Renal cortex interstitium (tissue), 15 donors: Measurements from ENCODE around the gene PRLH. TPM values are rescaled to one million over a fixed set of nuclear protein-coding genes. Genes with fewer than 3 reads are reported as not detected.

ENCODE experiments used
- DNase-seq, 11 donors: peaks; one replicate each; pipeline ENCODE4 v3.0.0-alpha.2; 2013; ENCODE audit warnings: low read depth in 9 of 11, low spot score in 4 of 11; ENCODE audit errors: extremely low read depth in 1 of 11
- long read RNA-seq, 16 experiments: transcript quantifications; one replicate each; lab custom pipeline, GENCODE V29; 2026
- polyA plus RNA-seq, 3 donors: library from polyadenylated mRNA; unstranded; fragments of 120-200 nt; gene quantifications; one replicate each; pipeline ENCODE4 v1.2.1, GENCODE V29; 2013; ENCODE audit not compliant: insufficient read length in 3 of 3

Gene PRLH
- polyA plus RNA-seq: not detected
- long read RNA-seq, donor 1: 0 reads
- long read RNA-seq, donor 2: 0 reads
- long read RNA-seq, donor 3: 0 reads
- long read RNA-seq, donor 4: 0 reads
- long read RNA-seq, donor 5: 0 reads
- long read RNA-seq, donor 6: 0 reads
- long read RNA-seq, donor 7: 0 reads
- long read RNA-seq, donor 8: 0 reads
- long read RNA-seq, donor 9: 0 reads
- long read RNA-seq, donor 10: 0 reads
- long read RNA-seq, donor 11: 0 reads
- long read RNA-seq, donor 12: 0 reads
- long read RNA-seq, donor 13: 0 reads
- long read RNA-seq, donor 14: 0 reads
- long read RNA-seq, donor 15: 0 reads
- long read RNA-seq, donor 16: 0 reads

DNA sequence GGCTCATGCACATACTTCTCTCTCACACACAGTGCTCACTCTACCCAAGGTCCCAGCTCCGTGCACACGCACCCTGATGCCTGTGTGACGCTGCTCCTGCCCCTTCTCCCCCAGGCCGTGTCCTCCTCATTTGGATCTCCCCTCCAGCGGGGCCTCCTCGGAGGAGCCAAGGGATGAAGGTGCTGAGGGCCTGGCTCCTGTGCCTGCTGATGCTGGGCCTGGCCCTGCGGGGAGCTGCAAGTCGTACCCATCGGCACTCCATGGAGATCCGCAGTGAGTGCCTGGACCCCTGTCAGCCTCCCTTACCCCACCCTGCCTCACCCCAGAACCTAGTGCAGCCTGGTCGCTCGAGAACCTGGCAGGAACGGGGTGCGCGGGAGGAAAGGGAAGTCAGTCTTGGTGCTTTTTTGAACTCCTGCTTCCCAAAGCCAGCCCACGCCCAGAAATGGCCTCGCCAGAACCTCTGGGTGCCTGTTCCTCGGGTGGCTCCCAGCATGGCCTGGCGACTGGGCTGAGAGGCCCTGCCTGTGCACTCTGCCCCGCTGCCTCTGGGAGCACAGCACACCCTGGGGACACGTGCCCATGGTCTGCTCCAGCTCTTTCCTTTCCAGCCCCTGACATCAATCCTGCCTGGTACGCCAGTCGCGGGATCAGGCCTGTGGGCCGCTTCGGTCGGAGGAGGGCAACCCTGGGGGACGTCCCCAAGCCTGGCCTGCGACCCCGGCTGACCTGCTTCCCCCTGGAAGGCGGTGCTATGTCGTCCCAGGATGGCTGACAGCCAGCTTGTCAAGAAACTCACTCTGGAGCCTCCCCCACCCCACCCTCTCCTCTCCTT is at the start of gene PRLH:
Gene PRLH (plus strand): TSS at position 174 of the 835 bp plus-strand sequence. CDS start 0 bp downstream, at position 174.
- DNase-seq: no peak

DNA sequence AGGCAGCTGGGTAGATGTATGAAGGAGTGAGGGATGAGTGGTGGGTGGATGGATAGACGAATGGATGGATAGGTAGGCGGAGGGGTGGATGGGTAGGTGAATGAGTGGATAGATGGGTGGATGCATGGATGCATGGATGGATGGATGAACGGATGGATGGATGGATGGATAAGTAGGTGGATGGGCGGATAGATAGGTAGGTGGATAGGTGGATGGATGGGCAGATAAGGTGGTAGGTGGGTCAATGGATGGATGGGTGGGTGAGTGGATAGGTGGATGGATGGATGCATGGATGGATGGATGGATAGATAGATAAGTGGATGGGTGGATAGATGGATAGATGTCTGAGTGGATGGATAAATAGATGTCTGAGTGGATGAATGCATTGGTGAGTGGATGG is 49.2 kb upstream of the PRLH start:
- DNase-seq: no peak

- no peak for DNase-seq
Observed at GRCh38 chr2:237517990-237518389, 48.4 kb upstream of the PRLH start.

DNA sequence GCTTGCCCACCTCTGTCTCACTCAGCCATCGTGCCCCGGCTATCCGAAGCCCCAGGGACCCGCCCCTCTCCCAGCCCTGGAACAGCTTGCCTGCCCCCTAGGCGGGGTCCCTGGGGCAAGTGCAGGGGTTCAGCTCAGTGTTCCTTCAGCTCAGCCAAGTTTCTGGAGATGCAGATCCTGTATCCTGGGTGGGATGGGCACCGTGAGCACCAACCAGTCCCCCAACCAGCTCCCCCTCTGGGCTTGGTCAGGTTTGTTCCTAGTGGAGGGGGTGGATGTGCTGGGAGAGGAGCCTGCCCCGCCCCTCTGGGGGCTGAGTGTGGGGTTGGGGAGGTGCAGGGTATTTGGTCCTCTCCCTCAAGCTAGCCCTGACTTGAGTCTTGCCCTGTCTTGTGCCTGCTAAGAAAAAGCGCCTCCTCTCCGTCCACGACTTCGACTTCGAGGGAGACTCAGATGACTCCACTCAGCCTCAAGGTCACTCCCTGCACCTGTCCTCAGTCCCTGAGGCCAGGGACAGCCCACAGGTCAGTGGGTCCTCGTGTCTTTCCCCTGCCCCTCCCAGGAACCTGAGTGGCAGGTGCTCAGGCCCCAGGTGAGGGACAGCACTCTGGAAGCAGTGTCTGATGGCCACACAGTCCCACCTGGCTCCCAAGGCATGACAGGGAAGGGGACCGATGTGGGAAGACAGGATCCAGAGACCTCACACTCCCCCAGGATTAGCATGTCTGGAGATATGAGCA is 46.7 kb upstream of the PRLH start:
- no peak for DNase-seq

GRCh38 chr2:237520290-237520689 is 46.1 kb upstream of the PRLH start:
- no peak for DNase-seq

DNA sequence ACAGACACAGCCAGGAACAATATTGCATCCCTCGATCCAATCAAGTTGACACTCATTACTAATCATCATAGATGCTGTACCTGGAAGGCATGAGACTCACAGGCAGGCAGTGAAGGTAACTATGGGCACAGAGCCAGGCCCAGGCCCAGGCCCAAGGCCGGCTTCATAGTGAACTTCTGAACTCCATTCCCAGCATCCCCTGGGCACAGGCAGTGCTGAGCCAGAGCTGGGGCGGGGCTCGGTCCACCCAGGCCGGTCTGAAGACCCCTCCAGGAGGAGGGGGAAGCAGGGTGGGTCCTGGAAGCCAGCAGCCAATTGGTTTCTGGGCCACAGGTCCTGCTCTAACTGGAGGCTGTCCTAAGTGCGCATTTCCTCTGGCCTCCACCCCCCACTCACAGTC is 41.7 kb upstream of the PRLH start:
- DNase-seq: no peak

DNA sequence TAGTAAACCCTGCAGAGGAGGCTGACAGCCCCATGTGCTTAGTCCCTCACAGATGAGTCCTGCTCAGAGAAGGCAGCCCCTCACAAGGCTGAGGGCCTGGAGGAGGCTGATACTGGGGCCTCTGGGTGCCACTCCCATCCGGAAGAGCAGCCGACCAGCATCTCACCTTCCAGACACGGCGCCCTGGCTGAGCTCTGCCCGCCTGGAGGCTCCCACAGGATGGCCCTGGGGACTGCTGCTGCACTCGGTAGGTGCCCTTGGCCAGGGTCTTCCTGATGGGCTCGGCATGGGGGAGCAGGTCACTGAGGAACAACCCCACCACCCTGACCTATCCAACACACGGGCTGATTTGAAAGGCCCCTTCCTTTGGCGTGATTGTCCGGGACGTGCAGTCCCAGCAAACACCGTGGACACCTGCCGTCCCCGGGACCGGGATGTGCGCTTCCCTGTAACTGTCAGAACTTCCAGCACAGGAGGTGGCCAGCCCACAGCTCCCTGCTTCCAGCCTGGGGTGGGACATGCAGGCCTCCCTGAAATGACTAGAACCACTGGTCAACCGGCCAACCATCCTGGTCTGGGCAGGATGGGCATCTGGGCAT is 40.7 kb upstream of the PRLH start:
- no peak for DNase-seq

GRCh38 chr2:237527233-237527632 is 39.1 kb upstream of the PRLH start:
- DNase-seq: no peak

DNA sequence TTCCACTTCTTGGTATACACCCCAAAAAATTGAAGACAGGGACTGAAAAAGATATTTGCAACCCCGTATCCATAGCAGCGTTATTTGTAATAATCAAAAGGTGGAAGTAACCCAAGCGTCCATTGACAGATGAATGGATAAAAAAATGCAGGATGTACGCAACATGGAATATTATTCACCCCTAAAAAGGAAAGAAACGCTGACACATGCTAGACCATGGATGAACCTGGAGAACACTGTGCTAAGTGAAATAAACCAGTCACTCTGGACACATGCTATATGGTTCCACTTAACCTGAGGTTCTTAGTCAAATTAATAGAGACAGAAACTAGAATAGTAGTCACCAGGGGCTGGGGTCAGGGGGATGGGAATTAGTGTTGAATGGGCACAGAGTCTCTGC is 38.6 kb upstream of the PRLH start:
- DNase-seq: no peak

DNA sequence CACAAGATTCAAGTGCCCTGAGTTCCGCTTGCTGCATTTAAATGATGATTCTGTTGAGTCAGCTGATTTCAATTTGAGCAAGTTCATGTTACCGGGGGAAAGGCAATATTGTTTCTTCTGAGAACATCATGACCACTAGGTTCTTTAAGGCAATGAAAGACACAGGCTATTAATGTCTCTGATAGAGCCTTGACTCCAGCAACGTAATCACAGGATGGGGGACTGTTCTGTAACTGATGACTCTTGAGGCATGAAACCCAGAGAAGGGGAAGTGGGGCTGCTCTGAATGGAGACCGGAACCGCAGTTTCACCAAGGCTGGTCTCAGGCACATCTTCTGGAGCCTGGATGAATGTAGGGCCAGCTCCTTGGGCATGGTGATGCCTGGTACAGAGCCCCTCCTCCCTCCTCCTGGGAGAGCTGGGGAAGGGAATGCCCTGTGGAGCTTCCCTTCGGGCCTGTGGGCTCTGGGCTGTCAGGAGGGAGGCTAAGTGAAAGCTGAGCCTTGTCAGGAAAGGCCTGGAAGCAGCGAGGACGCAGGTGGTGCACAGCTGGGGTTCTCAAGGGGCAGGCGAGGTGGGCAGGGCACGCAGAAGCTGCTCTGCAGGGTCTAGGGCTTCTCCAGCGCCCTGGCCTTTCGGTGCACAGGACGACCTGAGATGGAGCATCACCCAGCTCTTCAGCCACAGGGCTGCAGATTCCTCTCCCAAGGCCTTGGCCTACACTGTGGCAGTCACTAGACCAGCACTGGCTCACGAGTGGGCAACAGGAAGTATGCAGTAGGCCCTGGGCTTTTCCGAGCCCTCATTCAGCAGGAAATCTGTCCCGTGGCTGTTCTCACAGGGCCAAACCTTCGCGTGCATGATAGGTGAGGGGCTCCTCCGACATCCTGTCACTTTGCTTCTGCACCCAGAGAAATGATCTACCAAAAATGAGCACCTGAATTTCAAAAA is 36.6 kb upstream of the PRLH start:
- no peak for DNase-seq

- DNase-seq: no peak
Observed at GRCh38 chr2:237530472-237531433, 35.6 kb upstream of the PRLH start.

DNA sequence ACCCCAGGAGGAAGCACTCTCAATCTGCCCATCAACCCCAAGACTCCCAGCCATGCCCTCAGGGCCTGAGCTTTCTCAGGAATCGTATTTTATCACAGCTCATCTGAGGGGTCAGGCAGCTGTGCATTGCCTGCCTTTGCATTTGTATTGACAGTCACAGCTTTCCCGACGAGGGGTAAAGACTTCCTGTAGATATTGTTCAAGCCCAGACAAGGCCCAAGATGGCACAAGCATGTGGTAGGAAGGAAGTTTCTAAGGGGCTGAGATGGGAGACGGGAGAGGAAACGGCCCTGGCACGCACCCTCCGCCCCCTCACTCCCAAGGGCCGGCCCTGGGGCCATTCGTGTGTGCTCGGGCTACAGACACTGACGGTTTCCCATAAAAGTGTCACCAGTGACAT is 34.2 kb upstream of the PRLH start:
- no peak for DNase-seq

DNA sequence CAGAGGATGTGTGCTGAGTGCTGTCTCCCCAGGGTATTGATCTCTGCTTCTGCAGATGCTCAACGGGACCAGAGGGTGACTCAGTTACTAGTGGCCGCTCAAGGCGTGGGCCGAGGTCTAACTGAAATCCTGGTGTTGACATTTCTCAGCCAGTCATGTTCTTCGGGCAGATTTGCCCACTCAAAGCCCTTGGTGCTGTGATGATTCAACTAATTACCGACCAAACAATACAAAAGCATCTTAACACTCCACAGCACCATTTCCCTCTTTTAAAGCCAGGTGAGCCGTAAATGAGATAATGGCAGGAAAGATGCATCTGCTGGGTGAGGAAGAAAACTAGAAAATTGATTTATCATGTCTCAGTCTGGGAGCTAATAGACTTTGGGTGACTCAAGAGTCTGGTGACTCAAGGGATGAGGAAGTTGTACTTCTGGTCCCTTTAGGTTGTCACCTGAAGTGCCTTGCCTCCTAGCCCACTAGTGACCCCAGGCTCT is 32.7 kb upstream of the PRLH start:
- no peak for DNase-seq

DNA sequence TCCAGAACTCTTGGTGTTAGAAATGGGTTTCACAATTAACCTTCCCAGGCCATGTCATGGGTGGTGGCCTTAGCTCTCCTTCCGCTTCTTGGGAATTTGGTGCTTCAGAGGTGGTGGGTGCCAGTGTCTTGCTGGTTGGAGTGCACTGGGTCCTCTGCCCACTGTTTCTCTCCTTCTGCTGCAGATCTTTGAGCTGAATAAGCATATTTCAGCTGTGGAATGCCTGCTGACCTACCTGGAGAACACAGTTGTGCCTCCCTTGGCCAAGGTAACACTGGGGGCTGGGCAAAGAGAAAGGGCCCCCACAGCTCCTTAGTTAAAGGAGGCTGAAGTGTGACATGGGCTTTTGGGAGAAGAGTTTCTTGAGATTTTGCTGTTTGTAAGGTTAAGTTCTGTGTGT is 32.0 kb upstream of the PRLH start:
- no peak for DNase-seq

GRCh38 chr2:237535385-237536082 is 30.8 kb upstream of the PRLH start:
- DNase-seq: no peak

DNA sequence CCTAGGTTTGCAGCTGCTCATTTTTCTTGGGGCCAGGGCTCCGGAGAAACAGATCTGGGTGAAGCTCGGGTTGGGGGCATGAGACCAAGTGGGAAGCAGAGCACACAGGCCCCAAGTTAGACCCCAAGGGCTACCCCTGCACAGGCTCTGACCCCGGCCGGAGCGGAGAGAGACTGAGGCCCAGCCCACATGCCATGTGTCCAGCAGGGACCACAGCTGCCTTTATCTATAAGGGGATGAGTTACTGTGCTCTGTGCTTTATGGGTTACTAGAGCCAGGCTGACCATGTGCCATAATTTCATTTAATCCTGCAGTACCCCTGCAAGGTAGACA is 30.3 kb upstream of the PRLH start:
- no peak for DNase-seq

GRCh38 chr2:237536617-237537016 is 29.8 kb upstream of the PRLH start:
- DNase-seq: no peak
